Chondrocyte (in vitro differentiated cells): ENCODE data around the gene DERA. TPM values are rescaled to one million over a fixed set of nuclear protein-coding genes. Genes with fewer than 3 reads are reported as not detected.
"Not testable (repeated sequence)": the region's sequence is repeated elsewhere in the genome, so short reads cannot be mapped to it uniquely, and the experiment has no call there.

Experiments used
- DNase-seq: peaks from one replicate; pipeline ENCODE4 v3.0.0; 2021; ENCODE audit warnings: mixed read lengths, low spot score
- H3K27ac Mint-ChIP-seq: one replicate; pipeline ENCODE4 v1.8.0; 2021; ENCODE audit warnings: mild to moderate bottlenecking, moderate library complexity, mixed read lengths; ENCODE audit not compliant: unreplicated experiment
- H3K27me3 Mint-ChIP-seq: 2 replicates; pipeline ENCODE4 v1.8.0; 2021; ENCODE audit warnings: low read depth, mixed read lengths
- H3K36me3 Mint-ChIP-seq: 2 replicates; pipeline ENCODE4 v1.8.0; 2021; ENCODE audit warnings: low read depth, mixed read lengths
- H3K4me1 Mint-ChIP-seq: 2 replicates; pipeline ENCODE4 v1.8.0; 2021; ENCODE audit warnings: low read depth, mild to moderate bottlenecking, mixed read lengths
- H3K4me3 Mint-ChIP-seq: one replicate; pipeline ENCODE4 v1.8.0; 2021; ENCODE audit warnings: mild to moderate bottlenecking, moderate library complexity, mixed read lengths; ENCODE audit not compliant: unreplicated experiment
- H3K9me3 Mint-ChIP-seq: 2 replicates; pipeline ENCODE4 v1.8.0; 2021; ENCODE audit warnings: low read depth, mixed read lengths
- CTCF ChIP-seq: fragments of 200-600 bp; sonication (generic); IDR thresholded peaks from 2 replicates; pipeline ENCODE4 v1.5.0; 2021; ENCODE audit warnings: antibody characterized with exemption, mild to moderate bottlenecking, moderate library complexity
- total RNA-seq: library from RNA; stranded (reverse); gene quantifications from 3 replicates; pipeline ENCODE4 v1.2.1, GENCODE V29; 2021

Gene DERA
- total RNA-seq, 1 donor from 2014 or later, result 15.5 TPM

DNA sequence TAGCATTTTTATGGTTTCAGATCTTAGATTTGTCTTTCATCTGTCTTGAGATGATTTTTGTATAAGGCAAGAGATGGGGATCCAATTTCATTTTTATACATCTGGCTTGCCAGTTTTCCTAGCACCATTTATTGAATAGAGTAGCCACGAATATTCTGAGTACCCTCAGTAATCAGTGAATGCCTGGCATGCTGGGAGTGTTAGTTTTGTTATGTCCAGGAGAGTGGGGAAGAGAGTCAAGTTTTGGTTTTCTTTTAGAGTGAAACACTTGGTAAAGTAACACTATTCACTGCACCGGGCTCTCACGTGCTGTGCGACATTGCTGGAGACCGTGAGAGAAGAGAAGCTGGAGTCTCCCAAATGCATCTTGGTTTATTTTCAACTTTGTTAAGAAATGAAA, 31.3 kb downstream of the DERA start:
- TF ChIP-seq CTCF, result no peak
- Mint-ChIP-seq H3K4me1 (peaks cover 10% of the 10 kb centered on the region), H3K36me3 (peaks cover 4% of the 10 kb centered on the region), H3K27ac (no peak overlapping the region), H3K27me3 (no peaks in the 10 kb centered on the region), H3K4me3 (no peak overlapping the region), H3K9me3 (peaks cover 16% of the 10 kb centered on the region)
- no peak for DNase-seq

- H3K27me3 Mint-ChIP-seq, H3K4me3 Mint-ChIP-seq, H3K27ac Mint-ChIP-seq, H3K36me3 Mint-ChIP-seq, DNase-seq: not testable (repeated sequence)
- H3K9me3 Mint-ChIP-seq, result peaks cover 22% of the 10 kb centered on the region
- H3K4me1 Mint-ChIP-seq, result peaks cover 10% of the 10 kb centered on the region
Measured at GRCh38 chr12:15943519-15943918, 32.4 kb downstream of the DERA start.

DNA sequence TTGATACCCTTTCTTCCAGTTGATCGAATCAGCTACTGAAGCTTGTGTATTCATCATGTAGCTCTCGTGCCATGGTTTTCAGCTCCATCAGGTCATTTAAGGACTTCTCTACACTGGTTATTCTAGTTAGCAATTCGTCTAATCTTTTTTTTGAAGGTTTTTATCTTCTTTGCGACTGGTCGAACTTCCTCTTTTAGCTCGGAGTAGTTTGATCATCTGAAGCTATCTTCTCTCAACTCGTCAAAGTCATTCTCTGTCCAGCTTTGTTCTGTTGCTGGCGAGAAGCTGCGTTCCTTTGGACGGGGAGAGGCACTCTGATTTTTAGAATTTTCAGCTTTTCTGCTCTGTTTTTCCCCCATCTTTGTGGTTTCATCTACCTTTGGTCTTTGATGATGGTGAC, 37.3 kb downstream of the DERA start:
- H3K27ac Mint-ChIP-seq, result not testable (repeated sequence)

GRCh38 chr12:15955281-15955680, 44.1 kb downstream of the DERA start:
- no peaks in the 10 kb centered on the region for H3K27me3 Mint-ChIP-seq
- H3K4me3 Mint-ChIP-seq, result no peak overlapping the region
- H3K9me3 Mint-ChIP-seq, result no peaks in the 10 kb centered on the region
- peaks cover 5% of the 10 kb centered on the region for H3K36me3 Mint-ChIP-seq
- TF ChIP-seq CTCF, result no peak
- peaks cover 2% of the 10 kb centered on the region for H3K4me1 Mint-ChIP-seq
- no peak overlapping the region for H3K27ac Mint-ChIP-seq
- DNase-seq, result no peak

More for the DNA sequence above, 37.3 kb downstream of the DERA start:
- not testable (repeated sequence) for H3K36me3 Mint-ChIP-seq, DNase-seq, H3K27me3 Mint-ChIP-seq, H3K4me3 Mint-ChIP-seq
- H3K9me3 Mint-ChIP-seq, result peaks cover 11% of the 10 kb centered on the region
- peaks cover 10% of the 10 kb centered on the region for H3K4me1 Mint-ChIP-seq

DNA sequence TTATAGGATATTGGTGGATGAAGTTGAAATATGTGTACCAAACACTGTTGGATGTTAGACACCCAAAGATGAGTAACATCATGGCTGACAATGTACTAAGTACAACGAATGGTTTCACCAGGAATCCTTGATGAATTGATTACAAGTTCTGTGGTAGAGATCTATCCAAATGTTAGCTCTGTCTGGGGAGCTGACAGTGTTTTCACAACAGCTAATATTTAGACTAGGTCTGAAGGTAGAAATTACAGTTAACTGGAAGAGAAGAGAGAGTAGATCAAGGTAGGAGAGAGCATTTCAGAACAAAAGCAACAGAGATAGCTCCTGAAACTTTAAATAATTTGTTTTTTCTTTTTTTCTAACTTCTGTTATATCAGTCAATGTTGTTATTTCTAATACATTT, 44.9 kb downstream of the DERA start:
- Mint-ChIP-seq H3K27me3 (no peaks in the 10 kb centered on the region), H3K9me3 (no peaks in the 10 kb centered on the region), H3K36me3 (peaks cover 11% of the 10 kb centered on the region), H3K4me3 (no peak overlapping the region), H3K27ac (no peak overlapping the region), H3K4me1 (peaks cover 2% of the 10 kb centered on the region)
- TF ChIP-seq CTCF, result no peak
- DNase-seq, result no peak

GRCh38 chr12:15956413-15957185, 45.5 kb downstream of the DERA start:
- Mint-ChIP-seq H3K4me1 (peaks cover 2% of the 10 kb centered on the region), H3K27ac (no peak overlapping the region), H3K9me3 (no peaks in the 10 kb centered on the region), H3K4me3 (no peak overlapping the region), H3K27me3 (no peaks in the 10 kb centered on the region), H3K36me3 (peaks cover 13% of the 10 kb centered on the region)
- no peak for DNase-seq
- no peak for TF ChIP-seq CTCF
